NCI-H2196 treated with DMSO at 0.1 percent for 48 hours (cell line): Measurements from ENCODE around the gene TRIM28.
"Not testable (repeated sequence)": the region's sequence is repeated elsewhere in the genome, so short reads cannot be mapped to it uniquely, and the experiment has no call there.

Source experiments
- DNase-seq: peaks from one replicate; lab custom pipeline; 2025; ENCODE audit not compliant: unreplicated experiment; lab: John Stamatoyannopoulos, UW

Gene TRIM28

DNA sequence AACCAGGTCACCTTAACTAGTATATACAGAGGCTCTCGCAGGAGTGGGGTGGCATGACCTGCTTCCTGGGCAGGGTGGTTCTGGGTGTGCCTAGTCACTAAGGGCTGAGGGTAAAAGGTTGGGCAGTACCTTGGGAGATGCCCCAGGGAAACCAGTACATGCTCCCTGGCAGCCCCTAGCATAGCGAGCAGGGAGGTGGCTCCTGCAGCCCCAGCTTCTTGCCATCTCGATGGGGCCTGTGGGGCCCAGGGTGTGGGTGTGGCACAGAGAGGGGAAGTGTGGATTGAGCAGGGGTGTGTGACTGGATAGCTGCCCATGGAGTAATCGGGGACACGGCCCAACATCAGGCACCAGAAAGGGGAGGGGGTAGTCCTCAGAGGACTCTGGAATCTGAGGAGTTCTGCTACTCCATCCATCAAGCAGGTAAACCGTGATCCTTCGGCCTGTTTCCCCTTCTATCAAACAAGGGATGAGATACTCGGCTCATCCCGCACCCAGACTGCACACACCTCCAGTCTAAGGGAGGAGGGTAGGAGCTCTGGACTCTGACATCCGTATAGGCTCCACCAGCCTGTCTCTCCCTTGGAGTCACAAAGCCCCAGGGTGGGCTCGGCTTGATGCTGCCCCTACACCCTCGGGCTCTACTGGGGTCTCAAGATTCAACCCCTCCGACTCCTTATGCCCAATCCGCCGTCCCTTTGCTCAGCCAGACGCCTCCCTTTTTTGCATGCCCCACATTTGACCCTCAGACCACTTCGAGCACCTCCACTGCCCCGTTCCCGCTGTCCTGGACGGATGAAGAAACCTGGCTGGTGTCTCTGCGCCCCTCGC is 25.4 kb upstream of the TRIM28 start:
- no peak for DNase-seq

DNA sequence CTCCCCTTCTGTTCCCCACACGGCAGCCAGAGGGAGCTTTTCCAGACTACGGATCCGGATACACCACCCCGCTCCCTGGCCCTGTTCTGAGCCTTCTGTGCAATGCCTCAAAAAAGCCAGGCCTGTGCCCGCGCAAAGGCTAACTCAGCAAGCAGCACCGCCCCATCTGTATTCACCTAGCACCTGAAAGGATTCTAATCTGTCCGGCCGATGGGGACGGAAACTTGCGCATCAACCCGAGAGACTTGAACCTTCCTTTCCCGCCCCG is 24.8 kb upstream of the TRIM28 start:
- DNase-seq: peak; percentile 68

DNA sequence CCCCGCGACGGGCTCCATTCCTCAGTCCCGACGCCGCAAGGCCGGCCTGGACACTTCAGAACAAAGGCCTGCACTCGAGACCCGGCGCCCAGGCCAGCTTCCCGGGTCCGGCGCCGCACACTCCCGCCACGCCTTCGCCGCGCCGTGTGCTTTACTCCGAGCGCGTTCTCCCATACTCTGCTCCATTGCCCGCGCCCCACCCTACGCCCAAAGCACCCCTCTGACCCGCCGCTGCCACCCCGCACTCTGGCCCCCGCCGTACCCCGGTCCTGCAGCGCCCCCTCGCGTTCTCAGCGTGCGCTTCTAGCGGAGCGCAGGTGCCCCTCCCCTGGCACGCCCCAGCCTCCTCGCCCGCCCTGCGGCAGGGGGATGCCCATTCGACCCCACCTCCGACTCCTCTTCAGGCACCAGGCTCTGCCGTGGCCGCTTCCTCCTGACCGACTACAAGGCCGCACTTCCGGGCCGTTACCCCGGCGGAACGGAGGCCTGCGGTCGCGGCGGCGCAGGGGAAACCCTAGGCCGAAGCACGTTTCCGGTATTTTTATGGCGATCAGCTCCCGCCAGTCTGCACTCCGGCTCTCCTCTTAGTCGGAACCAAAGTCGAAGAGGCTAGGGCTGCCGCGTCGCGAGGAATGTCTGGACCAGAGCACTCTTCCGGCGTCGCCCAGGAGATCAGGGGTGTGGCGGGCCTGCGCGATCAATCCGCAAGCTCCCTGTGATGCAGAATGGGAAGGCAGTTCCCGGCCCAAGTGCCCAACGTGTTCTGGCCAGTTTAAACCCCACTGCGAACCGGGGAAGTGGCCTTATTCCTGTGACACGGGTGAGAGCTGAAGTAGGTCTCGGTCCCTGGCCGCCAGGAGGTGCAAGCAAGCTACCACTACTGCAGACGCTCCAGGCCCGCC is 24.3 kb upstream of the TRIM28 start, which contains the start of gene ZBTB45:
Gene ZBTB45 (minus strand): TSS at position 456 of the 902 bp plus-strand sequence. CDS start 2,137 bp downstream, outside the sequence.
- DNase-seq: peak; percentile 92

DNA sequence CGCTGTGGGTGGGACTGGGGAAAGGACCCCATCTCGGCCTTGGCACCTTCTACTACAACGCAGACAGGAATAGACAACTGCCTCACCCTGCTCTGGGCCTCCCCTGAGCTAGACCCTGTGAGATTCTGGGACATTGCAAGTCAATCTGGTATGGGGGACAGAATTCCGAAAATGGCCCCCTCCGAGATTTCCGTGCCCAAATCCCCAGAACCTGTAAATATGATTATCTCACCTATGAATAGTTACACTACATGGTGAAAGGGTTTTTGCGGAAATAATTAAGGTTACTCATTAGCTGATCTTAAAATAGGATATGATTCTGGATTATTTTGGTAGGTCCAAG is 23.6 kb upstream of the TRIM28 start:
- no peak for DNase-seq

DNA sequence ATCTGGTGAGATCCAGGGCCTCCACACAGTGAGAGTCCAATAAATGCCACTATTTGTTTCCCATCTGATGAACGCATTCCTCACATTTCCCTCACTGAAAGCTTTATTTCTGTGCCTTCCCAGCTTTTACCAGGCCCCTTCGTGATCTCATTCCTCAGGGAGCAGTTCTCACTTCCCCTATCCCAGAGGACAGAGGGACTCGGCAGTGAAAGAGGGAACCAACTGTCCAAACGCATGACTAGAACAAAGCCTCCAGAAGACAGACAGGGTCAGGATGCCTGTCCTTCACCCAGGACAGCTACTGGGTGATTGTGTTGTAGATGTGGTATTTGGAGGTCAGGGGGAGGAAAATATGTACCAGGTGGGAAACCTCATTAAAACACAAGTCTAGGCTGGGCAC is 22.2 kb upstream of the TRIM28 start:
- DNase-seq: no peak

DNA sequence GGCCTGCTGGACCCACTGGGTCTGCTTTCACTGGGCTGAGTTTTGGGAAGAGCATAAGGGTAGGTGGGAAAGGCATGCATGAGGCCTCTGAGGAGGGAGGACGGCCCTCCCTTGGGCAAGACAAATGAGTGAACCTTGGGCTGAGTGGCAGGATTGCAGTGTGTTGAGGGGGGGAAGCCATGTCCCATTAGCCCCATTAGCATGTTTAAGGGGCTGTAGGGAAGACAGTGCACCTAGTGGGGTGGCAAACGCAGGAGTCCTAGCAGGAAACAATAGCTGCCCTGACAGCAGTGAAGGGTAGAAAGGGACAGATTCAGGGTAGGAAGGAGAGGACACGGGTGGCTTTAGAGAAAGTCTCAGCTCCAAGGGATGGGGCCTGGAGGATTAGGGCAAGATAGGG is 21.2 kb upstream of the TRIM28 start:
- no peak for DNase-seq

DNA sequence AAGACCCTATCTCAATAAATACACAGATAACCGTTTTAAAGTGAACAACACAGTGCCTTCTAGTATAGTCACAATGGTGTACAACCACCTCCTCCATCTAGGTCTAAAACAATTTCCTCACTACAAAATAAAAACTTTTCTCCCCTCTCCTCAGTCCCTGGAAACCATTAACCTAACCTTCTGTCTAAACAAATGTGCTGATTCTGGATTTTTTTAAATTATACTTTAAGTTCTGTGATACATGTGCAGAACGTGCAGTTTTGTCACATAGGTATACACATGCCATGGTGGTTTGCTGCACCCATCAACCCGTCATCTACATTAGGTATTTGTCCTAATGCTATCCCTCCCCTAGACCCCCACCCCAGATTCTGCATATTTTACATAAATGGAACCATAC is 14.5 kb upstream of the TRIM28 start:
- DNase-seq: no peak

DNA sequence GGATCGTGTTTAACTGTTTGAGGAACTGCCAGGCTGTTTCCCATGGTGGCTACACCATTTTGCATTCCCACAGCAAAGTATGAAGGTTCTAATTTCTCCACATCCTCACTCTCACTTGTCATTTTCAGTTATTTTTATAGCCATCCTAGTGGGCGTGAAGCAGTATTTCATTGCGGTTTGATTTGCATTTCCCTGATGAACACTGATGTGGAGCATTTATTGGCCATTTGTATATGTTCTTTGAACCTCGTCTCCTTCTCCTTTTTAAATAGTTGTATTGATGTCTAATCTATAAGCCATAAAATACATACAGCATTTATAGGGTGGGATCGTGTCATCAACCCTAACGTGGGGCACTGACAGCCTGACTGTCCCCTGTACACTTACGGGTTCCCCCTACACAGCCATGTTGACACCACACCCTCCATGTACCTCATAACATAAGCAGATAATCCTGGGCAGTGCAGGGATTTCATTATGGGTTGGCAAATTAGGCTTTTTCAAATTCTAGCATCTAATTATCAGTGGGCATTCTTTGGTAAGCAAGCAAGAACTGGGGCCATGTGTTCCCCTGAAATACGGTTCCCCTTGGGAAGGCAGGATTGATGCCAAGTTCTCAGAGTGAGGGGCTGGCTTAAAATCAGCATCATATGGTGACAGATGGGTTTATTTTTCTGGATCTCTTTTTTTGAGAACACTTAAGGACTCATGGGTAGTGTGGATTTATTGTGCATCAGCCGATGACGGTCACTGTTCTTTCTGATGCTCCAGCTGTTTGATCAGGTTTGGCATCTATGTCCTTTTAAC is 12.6 kb upstream of the TRIM28 start:
- no peak for DNase-seq

DNA sequence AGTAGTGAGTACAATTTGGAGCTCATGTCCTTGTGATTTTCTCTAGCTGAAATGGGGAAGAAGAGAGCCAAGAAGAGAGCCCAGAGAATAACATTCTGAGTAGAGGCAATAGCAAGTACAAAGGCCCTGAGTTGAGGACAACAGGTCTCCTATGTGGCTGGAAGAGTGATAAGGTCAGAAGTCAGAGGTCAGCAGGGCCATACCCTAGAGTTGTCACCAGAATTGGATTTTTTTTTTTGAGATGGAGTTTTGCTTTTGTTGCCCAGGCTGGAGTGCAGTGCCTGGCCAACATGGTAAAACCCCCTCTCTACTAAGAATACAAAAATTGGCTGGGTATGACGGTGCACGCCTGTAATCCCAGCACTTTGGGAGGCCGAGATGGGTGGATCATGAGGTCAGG is 8.0 kb upstream of the TRIM28 start:
- no peak for DNase-seq

DNA sequence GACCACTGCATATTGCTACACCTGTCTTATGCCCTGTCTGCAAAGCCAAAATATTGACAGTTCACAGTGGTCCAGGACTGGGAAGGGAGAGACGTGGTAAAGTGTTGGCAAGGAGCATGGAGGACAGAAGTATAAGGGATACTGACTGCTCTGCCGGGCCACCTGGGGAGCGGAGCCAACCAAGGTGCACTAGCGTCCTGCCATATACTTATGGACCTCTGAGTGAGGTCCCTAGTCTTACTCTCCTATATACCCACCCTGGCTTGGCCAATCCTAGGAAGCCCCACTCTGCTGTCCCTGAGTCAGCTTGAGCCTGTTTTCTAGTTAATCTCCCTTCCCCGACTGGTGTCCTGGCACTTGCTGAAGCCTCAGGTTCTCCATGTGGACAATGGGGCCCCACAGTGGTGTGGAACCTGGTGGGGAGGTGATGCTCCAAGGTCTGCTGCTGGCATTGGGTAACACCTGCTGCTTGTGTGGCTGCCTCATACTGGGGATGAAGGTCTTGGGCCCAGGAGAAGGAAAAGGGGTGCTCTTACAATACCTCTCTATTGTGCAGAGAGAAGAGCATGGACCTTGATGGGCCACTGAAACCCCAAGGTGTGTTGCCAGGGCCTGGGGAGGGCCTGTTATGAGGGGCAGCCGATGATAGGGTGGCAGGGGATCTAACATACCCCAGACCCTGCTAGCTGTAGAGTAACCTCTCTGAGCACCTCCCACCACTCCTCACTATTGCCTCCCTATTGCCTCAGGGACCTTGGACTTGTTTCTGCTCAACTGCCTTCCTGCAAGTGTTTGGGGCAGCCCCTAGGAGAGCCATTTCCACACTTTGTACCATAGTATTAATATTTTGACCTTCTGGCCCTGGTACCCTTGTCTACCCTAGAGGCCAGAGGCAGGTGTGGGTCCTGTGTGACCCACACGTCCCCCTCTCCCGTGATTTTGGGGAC is 6.7 kb upstream of the TRIM28 start:
- no peak for DNase-seq

DNA sequence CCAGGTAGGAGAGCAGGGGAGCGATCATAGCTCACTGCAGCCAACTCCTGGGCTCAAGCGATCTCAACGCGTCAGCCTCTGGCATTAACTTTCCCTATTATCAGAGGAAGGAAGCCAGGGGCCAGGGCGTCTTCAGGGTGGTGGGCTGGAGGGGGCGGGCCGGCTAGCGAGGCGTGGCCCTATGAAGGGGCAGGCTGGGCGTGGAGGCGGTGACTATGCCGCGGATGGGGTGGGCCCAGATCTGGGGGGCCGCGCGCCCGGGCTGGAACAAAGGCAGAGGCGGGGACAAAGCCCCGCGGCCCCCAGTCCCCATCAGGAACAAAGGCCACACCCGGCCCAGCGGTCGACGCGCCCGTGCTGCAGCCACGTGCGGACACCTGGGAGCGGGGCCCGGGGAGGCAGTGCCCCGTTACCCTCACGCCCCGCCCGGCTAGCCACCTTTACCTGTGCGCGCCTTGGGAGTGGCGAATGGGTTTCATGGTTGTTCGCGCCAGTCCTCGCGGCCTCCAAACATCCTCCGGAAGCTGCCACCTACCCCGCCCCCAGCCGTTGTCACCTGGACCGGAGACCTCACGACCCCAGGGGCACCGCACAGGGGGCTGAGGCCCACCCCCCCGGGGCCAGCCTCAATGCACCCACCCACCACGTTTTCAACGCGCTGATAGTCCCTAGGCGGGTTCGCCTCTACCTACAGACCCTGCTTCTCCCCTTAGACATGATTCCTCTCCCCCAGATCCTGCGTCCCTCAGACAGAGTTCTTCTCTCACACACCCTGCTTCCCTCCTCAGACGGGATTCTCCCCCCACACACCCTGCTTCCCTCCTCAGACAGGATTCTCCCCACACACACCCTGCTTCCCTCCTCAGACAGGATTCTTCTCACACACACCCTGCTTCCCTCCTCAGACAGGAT is 5.4 kb upstream of the TRIM28 start:
- no peak for DNase-seq

DNA sequence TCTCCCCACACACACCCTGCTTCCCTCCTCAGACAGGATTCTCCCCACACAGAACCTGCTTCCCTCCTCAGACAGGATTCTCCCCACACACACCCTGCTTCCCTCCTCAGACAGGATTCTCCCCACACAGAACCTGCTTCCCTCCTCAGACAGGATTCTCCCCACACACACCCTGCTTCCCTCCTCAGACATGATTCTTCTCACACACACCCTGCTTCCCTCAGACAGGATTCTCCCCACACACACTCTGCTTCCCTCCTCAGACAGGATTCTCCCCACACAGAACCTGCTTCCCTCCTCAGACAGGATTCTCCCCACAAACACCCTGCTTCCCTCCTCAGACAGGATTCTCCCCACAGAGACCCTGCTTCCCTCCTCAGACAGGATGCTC is 4.7 kb upstream of the TRIM28 start:
- not testable (repeated sequence) for DNase-seq

DNA sequence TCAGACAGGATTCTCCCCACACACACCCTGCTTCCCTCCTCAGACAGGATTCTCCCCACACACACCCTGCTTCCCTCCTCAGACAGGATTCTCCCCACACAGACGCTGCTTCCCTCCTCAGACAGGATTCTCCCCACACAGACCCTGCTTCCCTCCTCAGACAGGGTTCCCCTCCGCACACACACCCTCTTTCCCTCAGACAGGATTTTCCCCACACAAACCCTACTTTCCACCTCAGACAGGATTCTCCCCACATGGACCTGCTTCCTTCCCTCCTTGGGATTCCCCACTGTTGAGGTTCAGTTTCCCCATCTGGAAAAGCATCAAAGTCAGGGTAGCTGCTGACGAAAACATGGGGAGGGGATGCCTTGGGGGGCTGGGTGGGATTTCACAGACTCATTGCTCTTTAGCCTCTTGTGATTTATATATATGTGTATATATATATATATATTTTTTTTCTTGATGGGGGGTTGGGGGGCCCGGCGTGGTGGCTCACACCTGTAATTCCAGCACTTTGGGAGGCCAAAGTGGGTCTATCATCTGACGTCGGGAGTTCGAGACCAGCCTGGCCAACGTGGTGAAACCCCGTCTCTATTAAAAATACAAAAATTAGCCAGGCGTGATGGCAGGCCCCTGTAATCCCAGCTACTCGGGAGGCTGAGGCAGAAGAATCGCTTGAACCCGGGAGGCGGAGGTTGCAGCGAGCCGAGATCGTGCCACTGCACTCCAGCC is 1.1 kb upstream of the TRIM28 start:
- not testable (repeated sequence) for DNase-seq

DNA sequence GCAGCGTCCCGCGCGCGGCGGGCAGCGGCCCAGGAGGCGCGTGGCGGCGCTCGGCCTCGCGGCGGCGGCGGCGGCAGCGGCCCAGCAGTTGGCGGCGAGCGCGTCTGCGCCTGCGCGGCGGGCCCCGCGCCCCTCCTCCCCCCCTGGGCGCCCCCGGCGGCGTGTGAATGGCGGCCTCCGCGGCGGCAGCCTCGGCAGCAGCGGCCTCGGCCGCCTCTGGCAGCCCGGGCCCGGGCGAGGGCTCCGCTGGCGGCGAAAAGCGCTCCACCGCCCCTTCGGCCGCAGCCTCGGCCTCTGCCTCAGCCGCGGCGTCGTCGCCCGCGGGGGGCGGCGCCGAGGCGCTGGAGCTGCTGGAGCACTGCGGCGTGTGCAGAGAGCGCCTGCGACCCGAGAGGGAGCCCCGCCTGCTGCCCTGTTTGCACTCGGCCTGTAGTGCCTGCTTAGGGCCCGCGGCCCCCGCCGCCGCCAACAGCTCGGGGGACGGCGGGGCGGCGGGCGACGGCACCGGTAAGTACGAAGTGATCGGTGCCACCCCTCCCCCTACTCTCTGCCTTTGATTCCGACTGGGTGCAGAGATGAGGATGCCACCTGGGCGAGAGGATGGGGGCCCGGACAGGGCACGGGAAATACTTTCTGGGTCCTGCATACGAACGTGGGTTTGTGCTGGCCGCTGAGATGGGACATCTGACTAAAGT is 874 bp downstream of the TRIM28 start:
- no peak for DNase-seq

DNA sequence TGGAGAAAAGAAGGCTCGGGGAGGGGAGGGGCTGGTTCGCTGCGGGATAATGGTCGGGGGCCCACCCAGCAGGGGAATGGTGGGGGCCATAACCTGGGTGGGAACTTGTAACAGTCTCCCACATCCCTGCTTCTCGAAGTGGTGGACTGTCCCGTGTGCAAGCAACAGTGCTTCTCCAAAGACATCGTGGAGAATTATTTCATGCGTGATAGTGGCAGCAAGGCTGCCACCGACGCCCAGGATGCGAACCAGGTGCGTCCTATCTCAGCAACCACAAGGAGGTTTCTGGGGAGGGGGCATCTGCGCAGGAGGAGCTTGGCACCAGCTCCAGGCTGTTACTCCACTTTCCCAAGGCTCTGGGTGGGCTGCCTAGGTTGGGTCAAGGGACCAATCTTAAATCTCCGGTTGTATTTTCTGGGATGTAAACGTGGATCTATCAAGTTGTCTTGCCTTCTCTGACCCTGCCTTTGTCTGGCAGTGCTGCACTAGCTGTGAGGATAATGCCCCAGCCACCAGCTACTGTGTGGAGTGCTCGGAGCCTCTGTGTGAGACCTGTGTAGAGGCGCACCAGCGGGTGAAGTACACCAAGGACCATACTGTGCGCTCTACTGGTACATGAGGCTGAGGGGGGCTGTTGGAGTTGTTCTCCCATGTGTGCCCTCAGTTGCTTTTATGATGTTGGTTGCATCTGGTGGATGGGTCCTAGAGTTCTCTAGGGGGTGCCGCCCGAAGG is 1.6 kb downstream of the TRIM28 start:
- DNase-seq: no peak

DNA sequence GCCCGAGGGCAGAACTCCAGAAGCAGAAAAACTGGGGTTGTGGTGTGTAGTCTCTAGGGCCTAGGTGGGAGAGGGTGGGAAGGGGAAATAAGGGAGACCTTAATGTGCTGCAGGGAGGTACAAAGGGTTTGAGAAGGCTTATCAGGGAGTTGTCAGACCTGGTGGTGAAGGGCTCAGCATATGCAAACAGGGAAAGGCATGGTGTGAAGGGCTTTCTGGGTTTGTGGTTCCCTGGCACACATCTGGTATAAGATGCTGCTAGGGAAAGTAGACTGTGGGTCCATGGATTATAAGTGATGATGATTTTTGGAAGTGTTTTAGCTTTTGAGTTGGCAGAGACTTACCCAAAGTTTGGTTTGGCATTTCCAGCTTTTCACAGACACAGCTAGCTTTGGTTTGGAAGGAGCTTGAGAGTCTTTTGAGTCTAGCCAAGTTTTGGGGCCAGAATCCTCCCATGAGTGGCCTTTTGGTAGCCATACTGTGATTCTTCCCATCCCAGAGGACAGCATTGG is 2.2 kb downstream of the TRIM28 start:
- no peak for DNase-seq
